CD8-positive, alpha-beta memory T cell (primary cell): Measurements from ENCODE around the gene RAMP1. TPM values are rescaled to one million over a fixed set of nuclear protein-coding genes. Genes with fewer than 3 reads are reported as not detected.
A peak's percentile ranks its signal among the peaks of the same experiment; 100 is the strongest.

Experiments used
- CTCF ChIA-PET: fragments of 350-600 bp; sonication (Branson Sonifier 250); formaldehyde crosslinking; loops from one replicate; lab custom pipeline; 2021; ENCODE audit warnings: antibody characterized with exemption; lab: Charles Lee
- POLR2A ChIA-PET: fragments of 350-600 bp; sonication (Branson Sonifier 250); formaldehyde crosslinking; loops from one replicate; lab custom pipeline; 2021; ENCODE audit warnings: antibody characterized with exemption; lab: Charles Lee
- DNase-seq, 5 donors: peaks; one replicate each; pipeline versions ENCODE4 v3.0.0 to v3.0.0-alpha.2; 2020 to 2022; ENCODE audit warnings: mixed read lengths in 1 of 5
- H3K27ac ChIP-seq: one replicate; pipeline ENCODE4 v1.7.0; 2013; ENCODE audit warnings: low read depth, mild to moderate bottlenecking, low read length, moderate library complexity
- H3K27me3 ChIP-seq: 2 replicates; pipeline ENCODE4 v1.7.0; 2013; ENCODE audit warnings: low read length, mild to moderate bottlenecking; ENCODE audit not compliant: insufficient read depth, poor library complexity, severe bottlenecking
- H3K36me3 ChIP-seq: 2 replicates; pipeline ENCODE4 v1.7.0; 2013; ENCODE audit warnings: mild to moderate bottlenecking, low read length, moderate library complexity; ENCODE audit not compliant: insufficient read depth
- H3K4me1 ChIP-seq: 2 replicates; pipeline ENCODE4 v1.7.0; 2013; ENCODE audit warnings: mild to moderate bottlenecking, low read length, moderate library complexity; ENCODE audit not compliant: insufficient read depth
- H3K4me3 ChIP-seq: 2 replicates; pipeline ENCODE4 v1.7.0; 2013; ENCODE audit warnings: mild to moderate bottlenecking, low read length
- H3K9me3 ChIP-seq: 2 replicates; pipeline ENCODE4 v1.7.0; 2013; ENCODE audit warnings: mild to moderate bottlenecking, low read length
- H3K27ac Mint-ChIP-seq, 8 donors: one replicate each; pipeline ENCODE4 v1.8.0; 2020 to 2021; ENCODE audit warnings: mixed read lengths in 8 of 8, mild to moderate bottlenecking in 6 of 8, inconsistent platforms in 3 of 8, moderate library complexity in 3 of 8
- H3K27me3 Mint-ChIP-seq, 2 donors: one replicate each; pipeline ENCODE4 v1.8.0; 2020 to 2021; ENCODE audit warnings: mixed read lengths in 2 of 2, mild to moderate bottlenecking in 1 of 2, moderate library complexity in 1 of 2
- H3K36me3 Mint-ChIP-seq, 3 donors: one replicate each; pipeline ENCODE4 v1.8.0; 2020 to 2021; ENCODE audit warnings: mixed read lengths in 3 of 3, inconsistent platforms in 1 of 3, mild to moderate bottlenecking in 1 of 3
- H3K4me1 Mint-ChIP-seq, 3 donors: one replicate each; pipeline ENCODE4 v1.8.0; 2020 to 2021; ENCODE audit warnings: mixed read lengths in 3 of 3, inconsistent platforms in 1 of 3, mild to moderate bottlenecking in 1 of 3
- H3K4me3 Mint-ChIP-seq, 7 donors: one replicate each; pipeline ENCODE4 v1.8.0; 2020 to 2021; ENCODE audit warnings: mixed read lengths in 7 of 7, mild to moderate bottlenecking in 6 of 7, moderate library complexity in 4 of 7, inconsistent platforms in 2 of 7
- H3K9me3 Mint-ChIP-seq, 5 donors: one replicate each; pipeline ENCODE4 v1.8.0; 2020 to 2022; ENCODE audit warnings: mixed read lengths in 5 of 5, mild to moderate bottlenecking in 3 of 5, moderate library complexity in 2 of 5, inconsistent platforms in 1 of 5
- polyA plus RNA-seq: library from polyadenylated mRNA; unstranded; fragments of 300-500 nt; fragmentation: Illumina TruSeq; gene quantifications from one replicate; pipeline ENCODE4 v1.2.3, GENCODE V29; 2021
- total RNA-seq, 2 experiments: library from RNA; stranded (reverse); gene quantifications; one replicate each; pipeline ENCODE4 v1.2.3, GENCODE V29; 2021

Gene RAMP1
- total and polyA plus RNA-seq, 3 experiments from 2014 or later, result 0.59 to 0.63 (median 0.60) TPM

- Histone ChIP-seq H3K4me3 (no peak overlapping the region), H3K36me3 (no peaks in the 10 kb centered on the region), H3K27me3 (no peaks in the 10 kb centered on the region), H3K4me1 (no peaks in the 10 kb centered on the region), H3K9me3 (no peaks in the 10 kb centered on the region), H3K27ac (no peak overlapping the region)
- ChIA-PET CTCF (no interaction called here), POLR2A (no interaction called here)
- no peaks in the 10 kb centered on the region for H3K9me3 Mint-ChIP-seq
- H3K36me3 Mint-ChIP-seq, result no peaks in the 10 kb centered on the region
- DNase-seq, result no peak
- no peak overlapping the region for H3K27ac Mint-ChIP-seq
- H3K27me3 Mint-ChIP-seq, result peaks cover 2 to 8% of the 10 kb centered on the region in 2 donors
- peaks cover under 1 to 8% (median 2%) of the 10 kb centered on the region in 3 donors for H3K4me1 Mint-ChIP-seq
- H3K4me3 Mint-ChIP-seq, result no peak overlapping the region
Observed at GRCh38 chr2:237931205-237931721, 71.8 kb downstream of the RAMP1 start.

- Mint-ChIP-seq H3K4me1 (peaks cover 0 to 2% (median 0%) of the 10 kb centered on the region in 3 donors), H3K27ac (no peak overlapping the region), H3K36me3 (no peaks in the 10 kb centered on the region), H3K27me3 (peaks cover 2 to 8% of the 10 kb centered on the region in 2 donors), H3K9me3 (no peaks in the 10 kb centered on the region), H3K4me3 (no peak overlapping the region)
- H3K27ac ChIP-seq, result no peak overlapping the region
- no peak overlapping the region for H3K4me3 ChIP-seq
- POLR2A ChIA-PET, result no interaction called here
- no peaks in the 10 kb centered on the region for H3K27me3 ChIP-seq
- no peaks in the 10 kb centered on the region for H3K4me1 ChIP-seq
- no peaks in the 10 kb centered on the region for H3K36me3 ChIP-seq
- DNase-seq, result no peak
- CTCF ChIA-PET, result interaction anchor here (1.4 kb wide), 1 partner anchor 9 kb away, joined by 7 read pairs; no protein-coding TSS in a partner anchor
- no peaks in the 10 kb centered on the region for H3K9me3 ChIP-seq
Observed at GRCh38 chr2:237932731-237933131, 73.3 kb downstream of the RAMP1 start.

- Histone ChIP-seq H3K9me3 (no peaks in the 10 kb centered on the region), H3K27ac (no peak overlapping the region), H3K27me3 (no peaks in the 10 kb centered on the region), H3K4me1 (no peaks in the 10 kb centered on the region), H3K4me3 (no peak overlapping the region), H3K36me3 (no peaks in the 10 kb centered on the region)
- no peak for DNase-seq
- Mint-ChIP-seq H3K27ac (peak overlapping the region in 1 of 8 donors; percentile 90), H3K9me3 (peaks cover 0 to under 1% (median 0%) of the 10 kb centered on the region in 5 donors), H3K4me1 (peaks cover 0 to 5% (median 3%) of the 10 kb centered on the region in 3 donors), H3K36me3 (no peaks in the 10 kb centered on the region), H3K4me3 (no peak overlapping the region), H3K27me3 (peaks cover 2 to 8% of the 10 kb centered on the region in 2 donors)
- ChIA-PET POLR2A (interaction anchor here (0.5 kb wide), 1 partner anchor 268 kb away, joined by 6 read pairs; no protein-coding TSS in a partner anchor), CTCF (no interaction called here)
Observed at GRCh38 chr2:237934186-237934585, 74.8 kb downstream of the RAMP1 start.

GRCh38 chr2:237935740-237936452, 76.5 kb downstream of the RAMP1 start:
- CTCF ChIA-PET, result no interaction called here
- Histone ChIP-seq H3K9me3 (no peaks in the 10 kb centered on the region), H3K27ac (no peak overlapping the region), H3K4me3 (no peak overlapping the region), H3K27me3 (no peaks in the 10 kb centered on the region), H3K4me1 (peaks cover 10% of the 10 kb centered on the region), H3K36me3 (no peaks in the 10 kb centered on the region)
- Mint-ChIP-seq H3K4me3 (no peak overlapping the region), H3K9me3 (peaks cover 0 to 9% (median 2%) of the 10 kb centered on the region in 5 donors), H3K27me3 (peaks cover 2 to 8% of the 10 kb centered on the region in 2 donors), H3K4me1 (peaks cover 13 to 19% (median 14%) of the 10 kb centered on the region in 3 donors), H3K27ac (peak overlapping the region in 1 of 8 donors; percentile 72), H3K36me3 (peaks cover 0 to 10% (median 7%) of the 10 kb centered on the region in 3 donors)
- DNase-seq, result no peak
- POLR2A ChIA-PET, result no interaction called here

- ChIA-PET POLR2A (no interaction called here), CTCF (no interaction called here)
- Mint-ChIP-seq H3K36me3 (peaks cover 1 to 24% (median 9%) of the 10 kb centered on the region in 3 donors), H3K4me1 (peaks cover 41 to 51% (median 43%) of the 10 kb centered on the region in 3 donors), H3K27ac (peak overlapping the region in 2 of 8 donors; percentile 0 to 8), H3K27me3 (no peaks in the 10 kb centered on the region), H3K9me3 (peaks cover 0 to 29% (median 14%) of the 10 kb centered on the region in 5 donors), H3K4me3 (no peak overlapping the region)
- Histone ChIP-seq H3K4me3 (no peak overlapping the region), H3K4me1 (peaks cover 43% of the 10 kb centered on the region), H3K36me3 (no peaks in the 10 kb centered on the region), H3K27ac (no peak overlapping the region), H3K27me3 (no peaks in the 10 kb centered on the region), H3K9me3 (peaks cover 3% of the 10 kb centered on the region)
- no peak for DNase-seq
Observed at GRCh38 chr2:237939251-237939650, 79.8 kb downstream of the RAMP1 start.

- DNase-seq, result no peak
- Mint-ChIP-seq H3K4me1 (peaks cover 48 to 65% (median 53%) of the 10 kb centered on the region in 3 donors), H3K27me3 (no peaks in the 10 kb centered on the region), H3K9me3 (peaks cover 0 to 34% (median 17%) of the 10 kb centered on the region in 5 donors), H3K27ac (peak overlapping the region in 6 of 8 donors; percentile 6 to 96 (median 39)), H3K36me3 (peaks cover 2 to 28% (median 11%) of the 10 kb centered on the region in 3 donors), H3K4me3 (peak overlapping the region in 2 of 7 donors; percentile 37 to 79)
- Histone ChIP-seq H3K4me3 (peak overlapping the region; percentile 2), H3K4me1 (peaks cover 51% of the 10 kb centered on the region), H3K27me3 (no peaks in the 10 kb centered on the region), H3K36me3 (no peaks in the 10 kb centered on the region), H3K9me3 (peaks cover 6% of the 10 kb centered on the region), H3K27ac (no peak overlapping the region)
- ChIA-PET CTCF (no interaction called here), POLR2A (no interaction called here)
Observed at GRCh38 chr2:237940828-237941227, 81.4 kb downstream of the RAMP1 start.

- no peaks in the 10 kb centered on the region for H3K36me3 ChIP-seq
- peak overlapping the region; percentile 6 to 96 (median 90) for H3K27ac Mint-ChIP-seq
- no peaks in the 10 kb centered on the region for H3K27me3 ChIP-seq
- peaks cover 0 to 38% (median 21%) of the 10 kb centered on the region in 5 donors for H3K9me3 Mint-ChIP-seq
- peaks cover 6% of the 10 kb centered on the region for H3K9me3 ChIP-seq
- H3K27me3 Mint-ChIP-seq, result no peaks in the 10 kb centered on the region
- peak overlapping the region in 5 of 7 donors; percentile 55 to 79 (median 69) for H3K4me3 Mint-ChIP-seq
- peaks cover 2 to 28% (median 11%) of the 10 kb centered on the region in 3 donors for H3K36me3 Mint-ChIP-seq
- peak overlapping the region; percentile 10 for H3K4me3 ChIP-seq
- no peak for DNase-seq
- H3K4me1 ChIP-seq, result peaks cover 54% of the 10 kb centered on the region
- POLR2A ChIA-PET, result no interaction called here
- CTCF ChIA-PET, result no interaction called here
- H3K27ac ChIP-seq, result no peak overlapping the region
- H3K4me1 Mint-ChIP-seq, result peaks cover 52 to 69% (median 57%) of the 10 kb centered on the region in 3 donors
Observed at GRCh38 chr2:237941239-237941638, 81.8 kb downstream of the RAMP1 start.

- POLR2A ChIA-PET, result no interaction called here
- no peaks in the 10 kb centered on the region for H3K36me3 ChIP-seq
- CTCF ChIA-PET, result interaction anchor here (0.7 to 1.1 kb wide), 2 partner anchors 18 to 20 kb away, joined by 3 read pairs; no protein-coding TSS in a partner anchor
- Mint-ChIP-seq H3K27ac (peak overlapping the region; percentile 78 to 98 (median 92)), H3K9me3 (peaks cover 0 to 47% (median 25%) of the 10 kb centered on the region in 5 donors), H3K4me3 (peak overlapping the region in 6 of 7 donors; percentile 55 to 79 (median 72)), H3K27me3 (no peaks in the 10 kb centered on the region), H3K4me1 (peaks cover 60 to 80% (median 61%) of the 10 kb centered on the region in 3 donors), H3K36me3 (peaks cover 2 to 28% (median 11%) of the 10 kb centered on the region in 3 donors)
- no peaks in the 10 kb centered on the region for H3K27me3 ChIP-seq
- peak overlapping the region; percentile 13 for H3K27ac ChIP-seq
- H3K4me3 ChIP-seq, result no peak overlapping the region
- peaks cover 6% of the 10 kb centered on the region for H3K9me3 ChIP-seq
- H3K4me1 ChIP-seq, result peaks cover 54% of the 10 kb centered on the region
- no peak for DNase-seq
Observed at GRCh38 chr2:237942513-237942899, 83.1 kb downstream of the RAMP1 start.
